Effector memory CD4-positive, alpha-beta T cell (primary cell): Measurements from ENCODE around the gene URB2.
"Not testable (repeated sequence)": the region's sequence is repeated elsewhere in the genome, so short reads cannot be mapped to it uniquely, and the experiment has no call there.

Experiments
- DNase-seq, 3 donors: peaks; one replicate each; pipeline ENCODE4 v3.0.0-alpha.2; 2020
- H3K27ac ChIP-seq: 2 replicates; pipeline ENCODE4 v1.7.0; 2013; ENCODE audit warnings: mild to moderate bottlenecking, low read length, moderate library complexity; ENCODE audit not compliant: insufficient read depth, poor library complexity, severe bottlenecking
- H3K27me3 ChIP-seq: replicated peaks from 2 replicates; pipeline ENCODE4 v1.7.0; 2013; ENCODE audit warnings: mild to moderate bottlenecking, low read length; ENCODE audit not compliant: insufficient read depth, control insufficient read depth, poor library complexity, severe bottlenecking
- H3K36me3 ChIP-seq: 2 replicates; pipeline ENCODE4 v1.7.0; 2013; ENCODE audit warnings: mild to moderate bottlenecking, low read length, moderate library complexity; ENCODE audit not compliant: control insufficient read depth, insufficient read depth
- H3K4me1 ChIP-seq: 2 replicates; pipeline ENCODE4 v1.7.0; 2013; ENCODE audit warnings: low read length, mild to moderate bottlenecking; ENCODE audit not compliant: control insufficient read depth, insufficient read depth, poor library complexity, severe bottlenecking
- H3K4me3 ChIP-seq: 2 replicates; pipeline ENCODE4 v1.7.0; 2013; ENCODE audit warnings: low read length, low read depth, mild to moderate bottlenecking; ENCODE audit not compliant: insufficient read depth, poor library complexity, severe bottlenecking
- H3K9me3 ChIP-seq: 2 replicates; pipeline ENCODE4 v1.7.0; 2013; ENCODE audit warnings: mild to moderate bottlenecking, low read length, moderate library complexity; ENCODE audit not compliant: control insufficient read depth

URB2 gene

DNA sequence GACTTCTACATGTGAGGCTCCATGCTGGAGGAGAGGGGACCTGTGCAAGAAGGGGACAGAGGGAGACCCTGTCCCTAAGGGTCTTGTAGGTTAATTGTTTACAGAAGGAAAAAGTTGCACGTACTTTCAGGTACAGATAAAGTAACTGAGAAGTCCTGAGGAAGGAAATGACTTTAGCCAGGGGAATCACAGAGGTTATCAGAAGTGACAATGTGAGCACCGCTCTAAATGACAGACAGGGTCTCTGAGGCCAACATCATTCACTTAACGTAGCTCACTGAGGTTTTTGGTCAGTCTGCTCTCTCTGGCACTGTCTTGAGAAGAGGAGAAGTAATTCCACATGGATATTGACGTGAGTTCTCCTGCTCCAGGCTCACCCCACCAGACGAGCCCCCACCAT, 12.1 kb upstream of the URB2 start:
- Histone ChIP-seq H3K9me3 (no peaks in the 10 kb centered on the region), H3K4me3 (no peak overlapping the region), H3K27ac (no peak overlapping the region), H3K36me3 (peaks cover 55% of the 10 kb centered on the region), H3K4me1 (no peaks in the 10 kb centered on the region), H3K27me3 (no peaks in the 10 kb centered on the region)
- no peak for DNase-seq

DNA sequence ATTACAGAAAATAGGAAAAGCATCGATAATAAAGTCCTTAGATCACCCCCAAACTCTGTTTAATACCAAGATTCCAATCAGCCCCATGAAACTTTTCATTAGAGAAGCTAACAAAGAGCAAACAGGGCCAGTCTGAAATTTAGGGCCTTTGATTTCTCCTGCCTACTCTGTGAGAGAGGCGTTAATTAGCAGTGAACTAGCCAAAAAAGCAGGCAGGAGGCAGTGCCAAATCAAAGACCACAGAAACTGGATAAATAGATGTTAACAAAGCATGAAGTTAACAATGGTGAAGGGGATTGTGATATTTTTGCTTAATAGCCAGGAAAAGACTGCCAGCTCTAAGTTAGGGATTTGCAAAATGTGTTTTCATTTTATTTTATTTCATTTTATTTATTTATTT, 11.3 kb upstream of the URB2 start:
- no peaks in the 10 kb centered on the region for H3K4me1 ChIP-seq
- H3K9me3 ChIP-seq, result no peaks in the 10 kb centered on the region
- no peaks in the 10 kb centered on the region for H3K27me3 ChIP-seq
- DNase-seq, result no peak
- H3K27ac ChIP-seq, result no peak overlapping the region
- H3K36me3 ChIP-seq, result peaks cover 47% of the 10 kb centered on the region
- no peak overlapping the region for H3K4me3 ChIP-seq

GRCh38 chr1:229617351-229618100, 8.5 kb upstream of the URB2 start:
- peaks cover 20% of the 10 kb centered on the region for H3K36me3 ChIP-seq
- no peaks in the 10 kb centered on the region for H3K27me3 ChIP-seq
- no peaks in the 10 kb centered on the region for H3K4me1 ChIP-seq
- no peak overlapping the region for H3K27ac ChIP-seq
- no peaks in the 10 kb centered on the region for H3K9me3 ChIP-seq
- H3K4me3 ChIP-seq, result no peak overlapping the region
- DNase-seq, result no peak

DNA sequence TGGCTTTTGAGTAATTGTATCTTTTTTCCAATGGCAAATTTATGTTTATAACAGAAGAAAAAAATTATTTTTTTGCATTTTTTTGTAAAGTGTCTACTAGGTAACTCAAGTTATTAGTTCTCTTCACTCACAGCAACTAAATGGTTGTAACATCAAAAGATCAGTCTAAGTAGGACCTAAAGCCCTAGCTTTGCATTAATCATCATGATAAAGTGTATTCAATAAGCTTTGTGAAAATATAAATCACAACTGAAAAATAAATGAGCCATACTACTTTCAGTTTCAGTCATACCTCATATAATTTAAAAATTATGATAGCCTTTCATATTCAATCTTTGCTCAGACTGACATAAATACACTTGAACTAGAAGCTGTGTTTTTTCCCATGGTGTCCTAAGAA, 7.0 kb upstream of the URB2 start:
- Histone ChIP-seq H3K9me3 (no peaks in the 10 kb centered on the region), H3K4me3 (no peak overlapping the region), H3K27ac (no peak overlapping the region), H3K4me1 (no peaks in the 10 kb centered on the region), H3K27me3 (no peaks in the 10 kb centered on the region), H3K36me3 (peaks cover 5% of the 10 kb centered on the region)
- no peak for DNase-seq

- Histone ChIP-seq H3K9me3 (no peaks in the 10 kb centered on the region), H3K4me3 (no peak overlapping the region), H3K27me3 (no peaks in the 10 kb centered on the region), H3K36me3 (no peaks in the 10 kb centered on the region), H3K27ac (no peak overlapping the region), H3K4me1 (peaks cover 4% of the 10 kb centered on the region)
- no peak for DNase-seq
These were observed 6.4 kb upstream of the URB2 start for GRCh38 chr1:229619614-229620013.

DNA sequence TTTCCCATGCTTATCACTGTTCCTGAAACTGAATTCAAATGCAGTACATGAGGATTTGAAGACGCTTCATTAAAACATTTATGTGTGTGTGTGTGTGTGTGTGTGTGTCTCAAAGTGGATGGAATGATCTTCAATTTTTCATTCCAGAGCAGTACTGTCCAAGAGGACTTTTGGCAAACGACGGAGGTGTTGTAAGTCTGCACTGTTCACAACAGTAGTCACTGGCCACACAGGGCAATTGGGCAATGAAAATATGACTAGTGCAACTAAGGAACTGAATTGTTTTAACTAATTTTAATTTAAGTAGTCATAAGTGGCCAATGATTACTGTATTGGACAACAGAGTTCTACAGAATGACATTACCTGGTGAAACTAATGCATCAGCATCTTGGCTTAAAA, 5.2 kb upstream of the URB2 start:
- H3K4me1 ChIP-seq, result peaks cover 8% of the 10 kb centered on the region
- no peaks in the 10 kb centered on the region for H3K27me3 ChIP-seq
- no peak overlapping the region for H3K4me3 ChIP-seq
- no peaks in the 10 kb centered on the region for H3K9me3 ChIP-seq
- no peak overlapping the region for H3K27ac ChIP-seq
- no peaks in the 10 kb centered on the region for H3K36me3 ChIP-seq
- no peak for DNase-seq

- no peak for DNase-seq
- no peak overlapping the region for H3K27ac ChIP-seq
- peaks cover 8% of the 10 kb centered on the region for H3K4me1 ChIP-seq
- no peaks in the 10 kb centered on the region for H3K9me3 ChIP-seq
- H3K27me3 ChIP-seq, result no peaks in the 10 kb centered on the region
- H3K4me3 ChIP-seq, result no peak overlapping the region
- no peaks in the 10 kb centered on the region for H3K36me3 ChIP-seq
These were observed 4.4 kb upstream of the URB2 start for GRCh38 chr1:229621663-229622062.

DNA sequence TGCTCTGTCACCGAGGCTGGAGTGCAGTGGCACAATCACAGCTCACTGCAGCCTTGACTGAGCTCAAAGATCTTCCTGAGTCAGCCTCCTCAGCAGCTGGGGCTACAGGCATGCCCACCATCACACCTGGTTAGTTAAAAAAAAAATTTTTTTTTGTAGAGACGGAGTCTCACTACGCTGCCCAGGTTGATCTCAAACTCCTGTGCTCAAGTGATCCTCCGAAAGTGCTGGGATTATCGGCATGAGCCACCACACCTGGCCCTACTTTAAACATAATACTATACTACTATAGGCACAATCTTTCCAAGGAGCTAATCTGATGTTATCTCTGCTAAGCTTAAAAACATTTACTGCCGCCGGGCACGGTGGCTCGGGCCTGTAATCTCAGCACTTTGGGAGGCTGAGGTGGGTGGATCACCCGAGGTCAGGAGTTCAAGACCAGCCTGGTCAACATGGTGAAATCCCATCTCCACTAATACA, 3.4 kb upstream of the URB2 start:
- H3K27me3 ChIP-seq, H3K4me1 ChIP-seq, H3K4me3 ChIP-seq, H3K9me3 ChIP-seq, DNase-seq, H3K36me3 ChIP-seq, H3K27ac ChIP-seq: not testable (repeated sequence)

GRCh38 chr1:229623225-229623624, 2.8 kb upstream of the URB2 start:
- Histone ChIP-seq H3K27me3 (no peaks in the 10 kb centered on the region), H3K36me3 (no peaks in the 10 kb centered on the region), H3K27ac (no peak overlapping the region), H3K4me1 (peaks cover 8% of the 10 kb centered on the region), H3K4me3 (no peak overlapping the region), H3K9me3 (no peaks in the 10 kb centered on the region)
- DNase-seq, result no peak

DNA sequence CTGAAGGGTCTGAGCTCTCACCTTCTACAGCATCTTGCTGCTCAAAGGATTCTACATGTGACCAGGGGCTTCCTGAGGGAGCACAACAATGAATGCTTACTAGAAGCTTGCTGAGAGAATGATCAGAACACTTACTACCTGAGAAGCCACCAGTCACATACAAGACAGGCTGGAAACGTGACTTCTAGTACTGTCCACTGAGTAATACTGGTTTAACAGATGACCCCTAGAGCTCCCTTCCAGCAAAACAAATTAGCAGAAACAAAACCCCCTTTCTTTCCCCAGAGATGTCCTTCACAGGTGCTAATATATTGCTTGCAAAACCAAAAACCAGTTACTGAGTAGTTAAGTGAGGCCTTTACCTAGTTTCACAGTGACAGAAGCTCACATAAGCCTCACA, 2.2 kb upstream of the URB2 start:
- H3K27me3 ChIP-seq, result no peaks in the 10 kb centered on the region
- H3K9me3 ChIP-seq, result no peaks in the 10 kb centered on the region
- H3K36me3 ChIP-seq, result no peaks in the 10 kb centered on the region
- peaks cover 8% of the 10 kb centered on the region for H3K4me1 ChIP-seq
- H3K27ac ChIP-seq, result no peak overlapping the region
- H3K4me3 ChIP-seq, result no peak overlapping the region
- no peak for DNase-seq
